Measurements from ENCODE around the gene DNER. TPM values are rescaled to one million over a fixed set of nuclear protein-coding genes. Genes with fewer than 3 reads are reported as not detected.

The DNER gene
- total and polyA plus RNA-seq, 10 of the 15 experiments (the other 5 are each of a cell fraction or from before 2014, with no cell fraction given), result 0.04 to 0.08 (median 0.07) TPM; not detected in 7

DNA sequence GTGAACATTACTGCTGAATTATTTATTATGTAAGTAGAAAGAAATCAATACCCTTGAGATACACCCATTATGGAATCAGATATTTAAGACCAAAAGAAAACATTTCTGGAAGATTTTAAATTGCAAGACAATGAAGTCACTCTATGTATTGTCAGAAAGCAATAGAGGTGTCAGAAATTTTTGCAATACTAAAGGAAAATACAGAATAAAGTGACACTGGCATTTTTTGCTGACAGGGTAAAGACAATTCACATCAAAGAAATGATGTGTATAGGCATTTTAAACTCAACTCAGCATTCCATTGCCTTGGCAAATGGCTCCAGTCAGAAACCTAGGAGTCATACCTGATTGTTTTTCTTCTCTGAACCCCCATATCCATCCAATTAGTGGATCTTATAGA lies 252.2 kb downstream of the DNER start:
- H3K4me1 ChIP-seq (ENCODE audit: control insufficient read depth, insufficient read depth, low read length), result no peaks in the 10 kb centered on the region
- SMC1A ChIA-PET (ENCODE audit: uncharacterized antibody, unreplicated experiment), result interaction anchor here (1.0 kb wide), 1 partner anchor 9 kb away, joined by 3 read pairs; no protein-coding TSS in a partner anchor
- CTCF ChIA-PET, result no interaction called here
- no peaks in the 10 kb centered on the region for H3K27me3 ChIP-seq (replicated peaks in 1 of 2; ENCODE audit: control insufficient read depth in 2 of 2, insufficient read depth in 2 of 2, low read length in 1 of 2)
- no peak overlapping the region for H3K4me2 ChIP-seq (ENCODE audit: control insufficient read depth, insufficient read depth)
- FAIRE-seq, result no peak
- no peak overlapping the region for H3K27ac ChIP-seq (ENCODE audit: control insufficient read depth, insufficient read depth)
- DNase-seq (ENCODE audit: low read depth, low spot score), result no peak
- intact Hi-C loops (cut with micrococcal nuclease; ENCODE audit: unreplicated experiment), result no loop called here
- TF ChIP-seq, protein P1, sequence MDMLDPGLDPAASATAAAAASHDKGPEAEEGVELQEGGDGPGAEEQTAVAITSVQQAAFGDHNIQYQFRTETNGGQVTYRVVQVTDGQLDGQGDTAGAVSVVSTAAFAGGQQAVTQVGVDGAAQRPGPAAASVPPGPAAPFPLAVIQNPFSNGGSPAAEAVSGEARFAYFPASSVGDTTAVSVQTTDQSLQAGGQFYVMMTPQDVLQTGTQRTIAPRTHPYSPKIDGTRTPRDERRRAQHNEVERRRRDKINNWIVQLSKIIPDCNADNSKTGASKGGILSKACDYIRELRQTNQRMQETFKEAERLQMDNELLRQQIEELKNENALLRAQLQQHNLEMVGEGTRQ (IDR thresholded peaks at IDR 0.05; ENCODE audit: borderline replicate concordance, low read depth, low read length), result no peak
- TF ChIP-seq, protein P2, sequence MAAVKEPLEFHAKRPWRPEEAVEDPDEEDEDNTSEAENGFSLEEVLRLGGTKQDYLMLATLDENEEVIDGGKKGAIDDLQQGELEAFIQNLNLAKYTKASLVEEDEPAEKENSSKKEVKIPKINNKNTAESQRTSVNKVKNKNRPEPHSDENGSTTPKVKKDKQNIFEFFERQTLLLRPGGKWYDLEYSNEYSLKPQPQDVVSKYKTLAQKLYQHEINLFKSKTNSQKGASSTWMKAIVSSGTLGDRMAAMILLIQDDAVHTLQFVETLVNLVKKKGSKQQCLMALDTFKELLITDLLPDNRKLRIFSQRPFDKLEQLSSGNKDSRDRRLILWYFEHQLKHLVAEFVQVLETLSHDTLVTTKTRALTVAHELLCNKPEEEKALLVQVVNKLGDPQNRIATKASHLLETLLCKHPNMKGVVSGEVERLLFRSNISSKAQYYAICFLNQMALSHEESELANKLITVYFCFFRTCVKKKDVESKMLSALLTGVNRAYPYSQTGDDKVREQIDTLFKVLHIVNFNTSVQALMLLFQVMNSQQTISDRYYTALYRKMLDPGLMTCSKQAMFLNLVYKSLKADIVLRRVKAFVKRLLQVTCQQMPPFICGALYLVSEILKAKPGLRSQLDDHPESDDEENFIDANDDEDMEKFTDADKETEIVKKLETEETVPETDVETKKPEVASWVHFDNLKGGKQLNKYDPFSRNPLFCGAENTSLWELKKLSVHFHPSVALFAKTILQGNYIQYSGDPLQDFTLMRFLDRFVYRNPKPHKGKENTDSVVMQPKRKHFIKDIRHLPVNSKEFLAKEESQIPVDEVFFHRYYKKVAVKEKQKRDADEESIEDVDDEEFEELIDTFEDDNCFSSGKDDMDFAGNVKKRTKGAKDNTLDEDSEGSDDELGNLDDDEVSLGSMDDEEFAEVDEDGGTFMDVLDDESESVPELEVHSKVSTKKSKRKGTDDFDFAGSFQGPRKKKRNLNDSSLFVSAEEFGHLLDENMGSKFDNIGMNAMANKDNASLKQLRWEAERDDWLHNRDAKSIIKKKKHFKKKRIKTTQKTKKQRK (IDR thresholded peaks at IDR 0.05; ENCODE audit: low read depth, low read length), result no peak
- TF ChIP-seq CHD2 (IDR thresholded peaks at IDR 0.05; ENCODE audit: borderline replicate concordance, low read depth, low read length) (no peak), TARDBP (IDR thresholded peaks at IDR 0.05; ENCODE audit: borderline replicate concordance) (no peak), NR2C1 (IDR thresholded peaks at IDR 0.05) (no peak), MXI1 (IDR thresholded peaks at IDR 0.05; ENCODE audit: low read depth, low read length) (no peak), TBL1XR1 (IDR thresholded peaks at IDR 0.05; ENCODE audit: low read depth, low read length) (no peak), SMAD1 (IDR thresholded peaks at IDR 0.05; ENCODE audit: low read depth, partially characterized antibody) (no peak), BRCA1 (IDR thresholded peaks at IDR 0.05; ENCODE audit: low read depth, low read length) (no peak), POLR2A (IDR thresholded peaks at IDR 0.05; ENCODE audit: low read depth, low read length) (no peak), MTA2 (IDR thresholded peaks at IDR 0.05; ENCODE audit: low read depth) (no peak), PML (IDR thresholded peaks at IDR 0.05; ENCODE audit: low read length) (no peak), ZNF217 (IDR thresholded peaks at IDR 0.05) (no peak), NBN (IDR thresholded peaks at IDR 0.05) (no peak), BACH1 (IDR thresholded peaks at IDR 0.05; ENCODE audit: borderline replicate concordance) (no peak), BMI1 (IDR thresholded peaks at IDR 0.05; ENCODE audit: borderline replicate concordance) (no peak), RUNX3 (IDR thresholded peaks at IDR 0.05; ENCODE audit: low read length) (no peak), ZNF24 (IDR thresholded peaks at IDR 0.05) (no peak)
- TF ChIP-seq, protein P3, sequence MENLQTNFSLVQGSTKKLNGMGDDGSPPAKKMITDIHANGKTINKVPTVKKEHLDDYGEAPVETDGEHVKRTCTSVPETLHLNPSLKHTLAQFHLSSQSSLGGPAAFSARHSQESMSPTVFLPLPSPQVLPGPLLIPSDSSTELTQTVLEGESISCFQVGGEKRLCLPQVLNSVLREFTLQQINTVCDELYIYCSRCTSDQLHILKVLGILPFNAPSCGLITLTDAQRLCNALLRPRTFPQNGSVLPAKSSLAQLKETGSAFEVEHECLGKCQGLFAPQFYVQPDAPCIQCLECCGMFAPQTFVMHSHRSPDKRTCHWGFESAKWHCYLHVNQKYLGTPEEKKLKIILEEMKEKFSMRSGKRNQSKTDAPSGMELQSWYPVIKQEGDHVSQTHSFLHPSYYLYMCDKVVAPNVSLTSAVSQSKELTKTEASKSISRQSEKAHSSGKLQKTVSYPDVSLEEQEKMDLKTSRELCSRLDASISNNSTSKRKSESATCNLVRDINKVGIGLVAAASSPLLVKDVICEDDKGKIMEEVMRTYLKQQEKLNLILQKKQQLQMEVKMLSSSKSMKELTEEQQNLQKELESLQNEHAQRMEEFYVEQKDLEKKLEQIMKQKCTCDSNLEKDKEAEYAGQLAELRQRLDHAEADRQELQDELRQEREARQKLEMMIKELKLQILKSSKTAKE (IDR thresholded peaks at IDR 0.05; ENCODE audit: low read depth, poor library complexity, severe bottlenecking), result no peak
- H2AFZ ChIP-seq (ENCODE audit: control insufficient read depth, low read depth, low read length), result no peak overlapping the region
- POLR2A ChIA-PET, result no interaction called here
- H3K36me3 ChIP-seq (ENCODE audit: control insufficient read depth in 2 of 2, insufficient read depth in 2 of 2, low read length in 1 of 2), result no peaks in the 10 kb centered on the region
- RAD21 ChIA-PET (ENCODE audit: unreplicated experiment), result no interaction called here
- no peak overlapping the region for H3K9ac ChIP-seq (ENCODE audit: control insufficient read depth, insufficient read depth, low read length)
- H3K9me3 ChIP-seq (replicated peaks; ENCODE audit: control insufficient read depth, insufficient read depth, low read length), result no peaks in the 10 kb centered on the region
- no TSS peak for BruUV-seq (replicated peaks)
- no peaks in the 10 kb centered on the region for H3K79me2 ChIP-seq (ENCODE audit: control insufficient read depth, insufficient read depth, low read length)
- in situ Hi-C loops (cut with MboI), result no loop called here
- ATAC-seq, result no peak
- no peaks in the 10 kb centered on the region for H4K20me1 ChIP-seq (ENCODE audit: control insufficient read depth, insufficient read depth)
- H3K4me3 ChIP-seq, result no peak overlapping the region
